Upper lobe of right lung (tissue), 1 donor: ENCODE data around the gene PHF14. TPM values are rescaled to one million over a fixed set of nuclear protein-coding genes. Genes with fewer than 3 reads are reported as not detected.

ENCODE experiments used
- ATAC-seq: fragments of 200-7000 bp; cut with Tn5 transposase; one replicate; pipeline ENCODE4 v1.9.1; 2020; ENCODE audit warnings: mild to moderate bottlenecking, moderate library complexity
- DNase-seq: peaks from one replicate; pipeline ENCODE4 v3.0.0-alpha.2; 2020
- H3K27ac ChIP-seq: fragments of 200-600 bp; one replicate; pipeline ENCODE4 v1.8.0; 2022
- H3K27me3 ChIP-seq: fragments of 200-600 bp; one replicate; pipeline ENCODE4 v1.8.0; 2022; ENCODE audit warnings: mild to moderate bottlenecking
- H3K36me3 ChIP-seq: fragments of 200-600 bp; one replicate; pipeline ENCODE4 v1.8.0; 2022
- H3K4me1 ChIP-seq: fragments of 200-600 bp; one replicate; pipeline ENCODE4 v1.8.0; 2022
- H3K4me3 ChIP-seq: fragments of 200-600 bp; one replicate; pipeline ENCODE4 v1.8.0; 2022; ENCODE audit warnings: mild to moderate bottlenecking
- H3K9me3 ChIP-seq: fragments of 200-600 bp; one replicate; pipeline ENCODE4 v1.8.0; 2022
- intact Hi-C: fragments of 100-400 bp; cut with DNase I; formaldehyde crosslinking; loops from one replicate; pipeline ENCODE4 v1.11.0; 2022
- total RNA-seq: library from RNA; stranded (reverse); fragmentation: NEBNext Ultra II Directional; extraction: Animal tissue kit (Norgen Biotek cat#: 25700); gene quantifications from one replicate; pipeline ENCODE4 v1.2.1, GENCODE V29; 2021
- TF ChIP-seq, protein P1 (sequence below): fragments of 200-600 bp; IDR thresholded peaks from one replicate; pipeline ENCODE4 v1.8.0; 2022; ENCODE audit warnings: antibody characterized with exemption
- donor health status: DM: no; HTN: yes; CAD: no; lungs with severe emphysema.

PHF14 gene
- total RNA-seq, 1 donor from 2014 or later, result 30.4 TPM

DNA sequence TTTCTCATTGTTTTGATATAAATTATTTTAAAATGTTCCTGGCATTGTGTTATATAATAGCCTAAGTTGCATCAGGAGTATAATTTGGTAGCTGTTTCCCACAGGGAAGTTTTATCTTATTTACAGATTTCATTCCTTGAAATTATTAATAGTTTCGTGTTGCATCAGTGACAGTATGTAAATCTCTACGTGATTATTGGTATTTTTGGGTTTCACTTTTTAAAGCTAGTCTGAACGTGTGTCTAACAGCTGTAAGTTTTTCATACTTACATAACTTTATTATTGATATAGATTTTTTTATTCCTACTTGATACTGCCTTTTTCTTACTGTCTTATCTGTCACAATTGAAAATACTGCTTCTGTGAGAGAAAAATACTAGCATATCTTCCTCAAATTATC lies 167.9 kb downstream of the PHF14 start:
- TF ChIP-seq, protein P1, sequence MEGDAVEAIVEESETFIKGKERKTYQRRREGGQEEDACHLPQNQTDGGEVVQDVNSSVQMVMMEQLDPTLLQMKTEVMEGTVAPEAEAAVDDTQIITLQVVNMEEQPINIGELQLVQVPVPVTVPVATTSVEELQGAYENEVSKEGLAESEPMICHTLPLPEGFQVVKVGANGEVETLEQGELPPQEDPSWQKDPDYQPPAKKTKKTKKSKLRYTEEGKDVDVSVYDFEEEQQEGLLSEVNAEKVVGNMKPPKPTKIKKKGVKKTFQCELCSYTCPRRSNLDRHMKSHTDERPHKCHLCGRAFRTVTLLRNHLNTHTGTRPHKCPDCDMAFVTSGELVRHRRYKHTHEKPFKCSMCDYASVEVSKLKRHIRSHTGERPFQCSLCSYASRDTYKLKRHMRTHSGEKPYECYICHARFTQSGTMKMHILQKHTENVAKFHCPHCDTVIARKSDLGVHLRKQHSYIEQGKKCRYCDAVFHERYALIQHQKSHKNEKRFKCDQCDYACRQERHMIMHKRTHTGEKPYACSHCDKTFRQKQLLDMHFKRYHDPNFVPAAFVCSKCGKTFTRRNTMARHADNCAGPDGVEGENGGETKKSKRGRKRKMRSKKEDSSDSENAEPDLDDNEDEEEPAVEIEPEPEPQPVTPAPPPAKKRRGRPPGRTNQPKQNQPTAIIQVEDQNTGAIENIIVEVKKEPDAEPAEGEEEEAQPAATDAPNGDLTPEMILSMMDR, result no peak
- Histone ChIP-seq H3K4me1 (no peaks in the 10 kb centered on the region), H3K36me3 (no peaks in the 10 kb centered on the region), H3K27me3 (no peaks in the 10 kb centered on the region), H3K4me3 (no peak overlapping the region), H3K9me3 (no peaks in the 10 kb centered on the region), H3K27ac (no peak overlapping the region)
- intact Hi-C loops, result no loop called here
- ATAC-seq, result no peak
- DNase-seq, result no peak

DNA sequence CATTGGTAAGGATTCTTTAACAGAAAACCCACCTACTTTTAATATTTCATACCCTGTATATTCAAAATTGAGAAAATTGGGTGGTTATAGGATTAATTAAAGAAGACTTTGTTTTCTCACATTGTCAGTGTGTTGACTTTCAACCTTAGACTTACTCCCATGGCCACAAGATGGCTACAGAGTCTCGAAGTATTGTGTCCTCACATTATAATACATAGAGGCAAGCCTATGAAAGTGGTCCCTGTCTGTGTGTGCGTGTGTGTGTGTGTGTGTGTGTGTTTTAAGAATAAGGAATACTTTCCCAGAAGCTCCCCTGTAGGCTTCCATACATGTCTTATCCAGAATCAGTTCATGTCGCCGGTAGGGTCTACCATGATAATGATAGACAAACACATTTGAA lies 180.0 kb downstream of the PHF14 start:
- intact Hi-C loops, result no loop called here
- H3K4me3 ChIP-seq, result no peak overlapping the region
- H3K36me3 ChIP-seq, result no peaks in the 10 kb centered on the region
- no peaks in the 10 kb centered on the region for H3K27me3 ChIP-seq
- ATAC-seq (no peak), DNase-seq (no peak)
- TF ChIP-seq, protein P1, result peak; percentile 6
- H3K27ac ChIP-seq, result no peak overlapping the region
- H3K9me3 ChIP-seq, result no peaks in the 10 kb centered on the region
- no peaks in the 10 kb centered on the region for H3K4me1 ChIP-seq

DNA sequence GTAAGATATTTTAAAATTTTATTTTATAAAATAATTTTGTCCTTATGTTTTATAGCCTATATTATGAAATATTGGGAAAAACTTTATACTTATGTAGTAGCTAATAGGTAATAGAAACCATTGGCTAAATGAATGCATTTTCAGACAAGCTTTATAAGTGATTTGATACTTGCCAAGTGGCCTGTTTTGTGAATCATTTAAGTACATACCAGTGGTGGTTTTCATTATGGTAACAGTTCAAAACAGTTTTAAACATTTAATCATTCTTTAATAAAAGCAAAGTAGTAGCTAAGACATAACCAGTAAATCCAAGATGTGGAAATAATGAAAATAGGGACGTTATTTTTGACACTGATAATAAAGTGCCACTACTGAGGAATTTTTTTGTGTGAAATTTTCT lies 182.2 kb downstream of the PHF14 start:
- intact Hi-C loops, result no loop called here
- Histone ChIP-seq H3K4me3 (no peak overlapping the region), H3K27ac (no peak overlapping the region), H3K9me3 (no peaks in the 10 kb centered on the region), H3K36me3 (no peaks in the 10 kb centered on the region), H3K27me3 (no peaks in the 10 kb centered on the region), H3K4me1 (no peaks in the 10 kb centered on the region)
- DNase-seq (no peak), ATAC-seq (no peak)
- TF ChIP-seq, protein P1, result no peak

DNA sequence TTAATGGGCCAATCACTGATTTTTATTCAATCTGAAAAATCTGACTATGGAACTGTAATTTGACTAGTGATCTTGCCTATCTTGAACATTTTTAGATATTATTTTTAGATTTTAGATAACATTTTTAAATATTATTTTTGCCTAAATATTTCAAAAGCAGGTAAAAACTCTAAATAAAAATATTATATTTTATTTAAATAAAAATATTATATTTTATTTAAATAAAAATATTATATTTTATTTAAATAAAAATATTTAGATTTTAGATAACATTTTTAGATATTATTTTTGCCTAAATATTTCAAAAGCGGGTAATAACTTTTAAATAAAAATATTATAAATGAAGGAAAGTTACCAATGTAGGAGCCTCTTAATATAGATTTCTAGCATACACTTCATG lies 187.8 kb downstream of the PHF14 start:
- Histone ChIP-seq H3K9me3 (no peaks in the 10 kb centered on the region), H3K4me3 (no peak overlapping the region), H3K4me1 (no peaks in the 10 kb centered on the region), H3K36me3 (no peaks in the 10 kb centered on the region), H3K27ac (no peak overlapping the region), H3K27me3 (no peaks in the 10 kb centered on the region)
- no peak for DNase-seq
- TF ChIP-seq, protein P1, result no peak
- ATAC-seq, result no peak
- intact Hi-C loops, result no loop called here

DNA sequence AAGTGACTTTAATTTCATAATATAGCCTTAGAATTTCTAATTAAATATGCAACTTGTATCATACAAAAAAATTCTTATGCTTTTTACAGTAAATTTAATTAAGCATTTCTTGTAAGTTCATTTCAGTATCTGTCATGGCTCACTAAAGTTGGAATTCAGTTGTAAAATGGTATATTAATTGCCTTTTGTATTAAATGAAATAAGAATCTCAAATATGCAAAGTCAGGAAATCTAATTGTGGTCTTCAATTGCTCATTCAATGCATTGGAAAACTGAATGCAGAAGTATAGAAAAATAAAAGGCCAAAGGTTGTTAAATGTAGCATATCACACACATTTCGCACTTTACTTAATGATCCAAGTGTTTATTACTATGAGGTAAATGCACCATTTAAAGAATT lies 189.5 kb downstream of the PHF14 start:
- Histone ChIP-seq H3K27ac (no peak overlapping the region), H3K4me3 (no peak overlapping the region), H3K9me3 (no peaks in the 10 kb centered on the region), H3K4me1 (no peaks in the 10 kb centered on the region), H3K36me3 (no peaks in the 10 kb centered on the region), H3K27me3 (no peaks in the 10 kb centered on the region)
- DNase-seq (no peak), ATAC-seq (no peak)
- TF ChIP-seq, protein P1, result no peak
- intact Hi-C loops, result no loop called here

DNA sequence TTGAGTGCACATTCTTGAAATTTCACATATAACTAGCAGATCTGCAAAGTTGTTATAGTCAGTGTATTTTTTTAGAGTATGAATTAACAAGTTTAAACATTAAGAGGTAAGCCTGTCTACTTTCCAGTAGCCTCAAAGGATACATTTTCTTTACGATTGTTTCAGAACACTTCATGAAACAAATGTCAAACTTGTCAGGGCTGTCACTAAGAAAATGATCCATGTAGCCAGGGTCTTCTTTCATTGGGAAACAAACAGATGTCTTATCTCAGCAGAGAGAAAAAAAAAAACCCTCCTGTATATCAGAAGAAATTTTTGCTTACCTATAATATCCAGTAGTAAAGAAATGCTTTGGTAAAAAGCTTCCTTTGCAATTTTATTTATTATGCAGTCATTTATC lies 192.4 kb downstream of the PHF14 start:
- H3K27ac ChIP-seq, result no peak overlapping the region
- TF ChIP-seq, protein P1, result no peak
- H3K27me3 ChIP-seq, result no peaks in the 10 kb centered on the region
- H3K4me3 ChIP-seq, result no peak overlapping the region
- DNase-seq, result no peak
- H3K4me1 ChIP-seq, result peaks cover 7% of the 10 kb centered on the region
- ATAC-seq, result no peak
- H3K36me3 ChIP-seq, result no peaks in the 10 kb centered on the region
- intact Hi-C loops, result no loop called here
- H3K9me3 ChIP-seq, result no peaks in the 10 kb centered on the region
